H1 (cell line): Measurements from ENCODE around the gene DYRK1A. TPM values are rescaled to one million over a fixed set of nuclear protein-coding genes. Genes with fewer than 3 reads are reported as not detected.
"Not testable (repeated sequence)": the region's sequence is repeated elsewhere in the genome, so short reads cannot be mapped to it uniquely, and the experiment has no call there.

Source experiments
- CTCF ChIA-PET: fragments of 300-600 bp; sonication (Branson Sonifier 250); formaldehyde crosslinking; loops from one replicate; lab custom pipeline; 2021; ENCODE audit not compliant: partially characterized antibody; lab: Charles Lee
- POLR2A ChIA-PET: fragments of 300-600 bp; sonication (Branson Sonifier 250); formaldehyde crosslinking; loops from one replicate; lab custom pipeline; 2021; ENCODE audit warnings: inconsistent platforms; ENCODE audit not compliant: partially characterized antibody; lab: Charles Lee
- DNase-seq, 2 experiments: peaks; one replicate each; pipeline versions ENCODE4 v3.0.0 to v3.0.0-alpha.2; 2010 to 2022; ENCODE audit warnings: low spot score in 2 of 2, low read depth in 1 of 2, mixed read lengths in 1 of 2
- FAIRE-seq: peaks from 2 replicates; lab custom pipeline; 2011; peaks lifted over from hg19 to GRCh38; lab: Jason Lieb, UNC
- H2AFZ ChIP-seq: 2 replicates; pipeline ENCODE4 v1.8.1; 2012; ENCODE audit warnings: low read length, inconsistent platforms
- H2AK5ac ChIP-seq: 2 replicates; pipeline ENCODE4 v1.6.1; 2013; ENCODE audit warnings: low read depth, low read length
- H2BK120ac ChIP-seq: replicated peaks from 2 replicates; pipeline ENCODE3; 2013; ENCODE audit warnings: low read depth, low read length, inconsistent platforms
- H2BK12ac ChIP-seq: 2 replicates; pipeline ENCODE4 v1.6.1; 2013; ENCODE audit warnings: low read depth, low read length
- H2BK15ac ChIP-seq: 2 replicates; pipeline ENCODE4 v1.6.1; 2013; ENCODE audit warnings: low read length
- H2BK20ac ChIP-seq: 2 replicates; pipeline ENCODE4 v1.6.1; 2013; ENCODE audit warnings: low read length
- H2BK5ac ChIP-seq: 2 replicates; pipeline ENCODE4 v1.6.1; 2013; ENCODE audit warnings: low read depth, low read length
- H3K14ac ChIP-seq: 2 replicates; pipeline ENCODE4 v1.6.1; 2013; ENCODE audit warnings: inconsistent platforms; ENCODE audit not compliant: insufficient read length
- H3K18ac ChIP-seq: 2 replicates; pipeline ENCODE4 v1.6.1; 2013; ENCODE audit warnings: low read length; ENCODE audit errors: extremely low read depth
- H3K23ac ChIP-seq: 2 replicates; pipeline ENCODE4 v1.6.1; 2013; ENCODE audit warnings: inconsistent platforms; ENCODE audit not compliant: insufficient read length
- H3K23me2 ChIP-seq: 2 replicates; pipeline ENCODE4 v1.6.1; 2013; ENCODE audit warnings: low read depth, low read length
- H3K27ac ChIP-seq: 2 replicates; pipeline ENCODE4 v1.6.1; 2011; ENCODE audit warnings: low read depth, low read length, inconsistent platforms
- H3K27me3 ChIP-seq, 4 experiments: replicated peaks in 1 of 4; 1 replicate in 1 of 4; 2 replicates in 3 of 4; pipeline versions ENCODE4 v1.6.1 to v1.8.1; 2011 to 2013; ENCODE audit warnings: low read length in 3 of 4, mild to moderate bottlenecking in 3 of 4, inconsistent platforms in 2 of 4, mixed read lengths in 2 of 4, moderate library complexity in 1 of 4; ENCODE audit not compliant: control insufficient read depth in 3 of 4, insufficient read depth in 3 of 4; ENCODE audit errors: extremely low read depth in 1 of 4
- H3K36me3 ChIP-seq, 4 experiments: 2 replicates each; pipeline versions ENCODE4 v1.6.1 to v1.8.1; 2011 to 2013; ENCODE audit warnings: mild to moderate bottlenecking in 4 of 4, low read length in 3 of 4, moderate library complexity in 2 of 4, control low read depth in 1 of 4, inconsistent platforms in 1 of 4; ENCODE audit not compliant: insufficient read depth in 4 of 4, control insufficient read depth in 2 of 4
- H3K4ac ChIP-seq: replicated peaks from 2 replicates; pipeline ENCODE3; 2013; ENCODE audit warnings: low read length, low read depth, mixed read lengths, inconsistent platforms; ENCODE audit not compliant: insufficient read length
- H3K4me1 ChIP-seq, 4 experiments: replicated peaks in 1 of 4; 1 replicate in 1 of 4; 2 replicates in 3 of 4; pipeline versions ENCODE4 v1.6.1 to v1.8.1; 2011 to 2013; ENCODE audit warnings: low read length in 3 of 4, inconsistent platforms in 2 of 4, mixed read lengths in 1 of 4; ENCODE audit not compliant: insufficient read depth in 4 of 4, control insufficient read depth in 3 of 4
- H3K4me2 ChIP-seq, 2 experiments: 2 replicates each; pipeline versions ENCODE4 v1.6.1 to v1.8.1; 2011 to 2013; ENCODE audit warnings: low read depth in 2 of 2, low read length in 2 of 2, control low read depth in 1 of 2, inconsistent platforms in 1 of 2, mild to moderate bottlenecking in 1 of 2; ENCODE audit not compliant: insufficient read depth in 1 of 2
- H3K4me3 ChIP-seq, 4 experiments: fragments of 200-600, 300-600 bp in 1 of 4; sonication (generic), shearing (Covaris generic), sonication (Bioruptor Twin) in 1 of 4; 2 replicates each; pipeline versions ENCODE4 v1.5.1 to v1.8.1; 2011 to 2016; ENCODE audit warnings: low read length in 4 of 4, low read depth in 3 of 4, control low read depth in 2 of 4, inconsistent platforms in 2 of 4, mild to moderate bottlenecking in 2 of 4, mixed read lengths in 1 of 4, moderate library complexity in 1 of 4; ENCODE audit not compliant: insufficient read depth in 2 of 4; ENCODE audit errors: extremely low read depth in 1 of 4
- H3K56ac ChIP-seq: replicated peaks from 2 replicates; pipeline ENCODE3; 2013; ENCODE audit warnings: low read depth, mild to moderate bottlenecking, mixed read lengths, low read length, inconsistent platforms; ENCODE audit not compliant: insufficient read length
- H3K79me1 ChIP-seq: 2 replicates; pipeline ENCODE4 v1.6.1; 2013; ENCODE audit warnings: low read depth, low read length, control low read depth
- H3K79me2 ChIP-seq, 2 experiments: 2 replicates each; pipeline versions ENCODE4 v1.6.1 to v1.8.1; 2012 to 2013; ENCODE audit warnings: low read length in 2 of 2, mild to moderate bottlenecking in 2 of 2, inconsistent platforms in 1 of 2; ENCODE audit not compliant: insufficient read depth in 2 of 2, control insufficient read depth in 1 of 2
- H3K9ac ChIP-seq, 4 experiments: replicated peaks in 1 of 4; 1 replicate in 1 of 4; 2 replicates in 3 of 4; pipeline versions ENCODE4 v1.6.1 to v1.8.1; 2011 to 2013; ENCODE audit warnings: low read depth in 3 of 4, low read length in 3 of 4, control low read depth in 2 of 4, mild to moderate bottlenecking in 2 of 4, moderate library complexity in 2 of 4, inconsistent platforms in 1 of 4; ENCODE audit errors: extremely low read depth in 1 of 4
- H3K9me3 ChIP-seq, 2 experiments: 2 replicates each; pipeline versions ENCODE4 v1.6.1 to v1.8.1; 2012 to 2013; ENCODE audit warnings: mild to moderate bottlenecking in 2 of 2, moderate library complexity in 2 of 2, control low read depth in 1 of 2, inconsistent platforms in 1 of 2, low read depth in 1 of 2, low read length in 1 of 2, mixed read lengths in 1 of 2; ENCODE audit not compliant: insufficient read depth in 2 of 2
- H4K20me1 ChIP-seq, 2 experiments: replicated peaks in 1 of 2; 2 replicates each; pipeline versions ENCODE3 to v1.8.1; 2011 to 2013; ENCODE audit warnings: inconsistent platforms in 2 of 2, low read length in 2 of 2, mild to moderate bottlenecking in 1 of 2; ENCODE audit not compliant: insufficient read depth in 2 of 2, control insufficient read depth in 1 of 2
- H4K5ac ChIP-seq: 2 replicates; pipeline ENCODE4 v1.6.1; 2013; ENCODE audit warnings: low read length, low read depth, mixed read lengths, inconsistent platforms; ENCODE audit not compliant: insufficient read length
- H4K8ac ChIP-seq: 2 replicates; pipeline ENCODE4 v1.8.0; 2013; ENCODE audit warnings: mild to moderate bottlenecking, moderate library complexity, low read length, inconsistent platforms; ENCODE audit not compliant: insufficient read depth; ENCODE audit errors: extremely low read depth
- H4K91ac ChIP-seq: replicated peaks from 2 replicates; pipeline ENCODE3; 2013; ENCODE audit warnings: low read length, mixed read lengths, inconsistent platforms; ENCODE audit not compliant: insufficient read length
- WGBS, 2 experiments: shearing (Covaris generic) in 1 of 2; methylation state at CpG; one replicate each; pipeline versions ENCODE4 v1.1.6 to v1.1.7; 2013 to 2015; ENCODE audit warnings: low lambda C conversion rate in 2 of 2, mixed read lengths in 2 of 2, inconsistent platforms in 1 of 2, low coverage in 1 of 2, missing lambda C conversion rate in 1 of 2; ENCODE audit not compliant: insufficient replicate concordance in 2 of 2, insufficient coverage in 1 of 2, insufficient read length in 1 of 2; ENCODE audit errors: extremely low coverage in 1 of 2, missing lambda C conversion rate in 1 of 2; 5-methylcytosine and 5-hydroxymethylcytosine counted together
- polyA plus RNA-seq, 7 experiments: library from polyadenylated mRNA; depleted of rRNA in 3 of 7; stranded (reverse) in 5 of 7; unstranded in 2 of 7; fragments of >200 nt in 5 of 7; fragments of 200-250 nt in 2 of 7; gene quantifications; 1 replicate in 5 of 7; 2 replicates in 1 of 7; 4 replicates in 1 of 7; pipeline versions ENCODE4 v1.2.1 to v1.2.3, GENCODE V29; 2011 to 2013; ENCODE audit warnings: missing spikeins in 2 of 7, mixed read lengths in 2 of 7
- total RNA-seq: library from RNA; stranded (reverse); fragmentation: NEBNext Ultra II Directional; extraction: Animal tissue kit (Norgen Biotek cat#: 25700); gene quantifications from 2 replicates; pipeline ENCODE4 v1.2.1, GENCODE V29; 2021

Gene DYRK1A
- total and polyA plus RNA-seq, 2 of the 8 experiments (the other 6 are each of a cell fraction or from before 2014, with no cell fraction given) = 61.1 to 62.2 TPM

DNA sequence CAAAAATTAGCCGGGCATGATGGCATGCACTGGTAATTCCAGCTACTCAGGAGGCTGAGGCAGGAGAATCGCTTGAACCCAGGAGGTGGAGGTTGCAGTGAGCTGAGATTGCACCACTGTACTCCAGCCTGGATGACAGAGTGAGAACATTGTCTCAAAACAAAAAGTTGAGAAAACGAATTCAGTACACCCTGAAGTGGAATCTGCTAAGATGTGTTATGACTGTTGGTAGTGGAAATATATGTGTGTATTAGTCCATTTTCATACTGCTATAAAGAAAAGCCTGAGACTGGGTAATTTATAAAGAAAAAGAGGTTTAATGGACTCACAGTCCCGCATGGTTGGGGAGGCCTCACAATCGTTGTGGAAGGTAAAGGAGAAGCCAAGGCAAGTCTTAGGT lies 158.4 kb downstream of the DYRK1A start:
- H3K79me2 ChIP-seq, H3K4ac ChIP-seq, H2BK12ac ChIP-seq, H3K79me1 ChIP-seq, H4K8ac ChIP-seq, DNase-seq, FAIRE-seq, H3K14ac ChIP-seq, H3K4me1 ChIP-seq, H2AK5ac ChIP-seq, H2BK5ac ChIP-seq, H3K27me3 ChIP-seq, H4K5ac ChIP-seq, H3K56ac ChIP-seq, H3K9me3 ChIP-seq, H2AFZ ChIP-seq, H3K23ac ChIP-seq, H3K36me3 ChIP-seq, H3K27ac ChIP-seq, H3K4me3 ChIP-seq, H3K18ac ChIP-seq, H4K91ac ChIP-seq, H3K4me2 ChIP-seq, H2BK20ac ChIP-seq, H2BK15ac ChIP-seq, H2BK120ac ChIP-seq, H4K20me1 ChIP-seq, H3K23me2 ChIP-seq, H3K9ac ChIP-seq: not testable (repeated sequence)
- ChIA-PET CTCF (interaction anchor here (1.0 to 1.7 kb wide), 4 partner anchors 20 to 61 kb away, joined by 3 to 6 read pairs (median 4); no protein-coding TSS in a partner anchor), POLR2A (interaction anchor here (1.4 kb wide), 1 partner anchor 73 kb away, joined by 4 read pairs; no protein-coding TSS in a partner anchor)
- WGBS, 2 experiments = 91% methylated on average over 5 of the region's 5 CpGs; no CpG with 5 or more reads in 1 of the 2 experiments
